Panc1 (cell line): ENCODE data around the gene ENTPD8.

ENCODE experiments used
- CTCF ChIP-seq: fragments of 450-650 bp; IDR thresholded peaks from 2 replicates; pipeline ENCODE4 v1.5.1; 2017; ENCODE audit warnings: mild to moderate bottlenecking
- POLR2AphosphoS5 ChIP-seq: IDR thresholded peaks from 2 replicates; pipeline ENCODE4 v1.6.1; 2012; ENCODE audit warnings: mild to moderate bottlenecking, low read depth, low read length, moderate library complexity
- SIN3A ChIP-seq: IDR thresholded peaks from 2 replicates; pipeline ENCODE4 v1.6.1; 2012; ENCODE audit warnings: low read depth, mild to moderate bottlenecking, low read length, moderate library complexity, borderline replicate concordance; ENCODE audit not compliant: insufficient read depth
- TCF7L2 ChIP-seq: IDR thresholded peaks from 2 replicates; pipeline ENCODE4 v1.6.1; 2011; ENCODE audit warnings: mild to moderate bottlenecking, low read depth, low read length, inconsistent platforms
- TF ChIP-seq, protein P1 (sequence below), 2 experiments: IDR thresholded peaks; 2 replicates each; pipeline ENCODE4 v1.6.1; 2011 to 2012; ENCODE audit warnings: low read depth in 2 of 2, control low read depth in 1 of 2, low read length in 1 of 2, mild to moderate bottlenecking in 1 of 2, moderate library complexity in 1 of 2; ENCODE audit not compliant: insufficient read depth in 1 of 2

DNA sequence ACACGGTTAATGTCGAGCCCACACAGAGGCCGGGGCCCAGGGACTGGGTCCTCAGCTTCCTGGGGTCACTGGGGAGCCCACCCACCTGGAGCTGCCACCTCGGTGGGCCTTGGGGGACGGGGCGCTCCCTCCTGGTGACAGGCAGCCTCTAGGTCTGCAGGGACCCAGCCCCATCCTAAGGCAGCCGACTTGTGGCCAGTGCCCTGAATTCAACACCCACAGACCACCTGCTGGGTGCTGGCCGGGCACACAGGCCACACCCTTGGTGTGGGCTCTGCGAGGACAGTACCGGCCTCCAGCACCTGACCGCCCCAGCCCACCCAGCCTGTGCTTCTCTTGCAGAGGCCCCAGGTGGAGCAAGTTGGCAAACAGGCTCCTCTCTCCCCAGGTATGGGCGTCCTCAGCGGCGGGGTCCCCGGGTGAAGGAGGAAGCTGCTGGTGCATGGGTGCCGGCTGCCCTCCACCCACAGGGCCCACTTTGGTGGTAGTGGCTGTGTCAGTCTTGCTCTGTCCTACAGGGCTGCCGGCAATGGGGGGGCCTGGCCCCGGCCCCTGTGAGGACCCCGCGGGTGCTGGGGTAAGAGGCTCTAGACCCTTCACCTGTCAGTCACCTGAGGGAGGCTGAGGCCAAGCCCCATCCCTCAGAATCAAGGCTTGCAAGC, 8.3 kb downstream of the ENTPD8 start:
- TF ChIP-seq CTCF, result no peak
- TF ChIP-seq, protein P1, sequence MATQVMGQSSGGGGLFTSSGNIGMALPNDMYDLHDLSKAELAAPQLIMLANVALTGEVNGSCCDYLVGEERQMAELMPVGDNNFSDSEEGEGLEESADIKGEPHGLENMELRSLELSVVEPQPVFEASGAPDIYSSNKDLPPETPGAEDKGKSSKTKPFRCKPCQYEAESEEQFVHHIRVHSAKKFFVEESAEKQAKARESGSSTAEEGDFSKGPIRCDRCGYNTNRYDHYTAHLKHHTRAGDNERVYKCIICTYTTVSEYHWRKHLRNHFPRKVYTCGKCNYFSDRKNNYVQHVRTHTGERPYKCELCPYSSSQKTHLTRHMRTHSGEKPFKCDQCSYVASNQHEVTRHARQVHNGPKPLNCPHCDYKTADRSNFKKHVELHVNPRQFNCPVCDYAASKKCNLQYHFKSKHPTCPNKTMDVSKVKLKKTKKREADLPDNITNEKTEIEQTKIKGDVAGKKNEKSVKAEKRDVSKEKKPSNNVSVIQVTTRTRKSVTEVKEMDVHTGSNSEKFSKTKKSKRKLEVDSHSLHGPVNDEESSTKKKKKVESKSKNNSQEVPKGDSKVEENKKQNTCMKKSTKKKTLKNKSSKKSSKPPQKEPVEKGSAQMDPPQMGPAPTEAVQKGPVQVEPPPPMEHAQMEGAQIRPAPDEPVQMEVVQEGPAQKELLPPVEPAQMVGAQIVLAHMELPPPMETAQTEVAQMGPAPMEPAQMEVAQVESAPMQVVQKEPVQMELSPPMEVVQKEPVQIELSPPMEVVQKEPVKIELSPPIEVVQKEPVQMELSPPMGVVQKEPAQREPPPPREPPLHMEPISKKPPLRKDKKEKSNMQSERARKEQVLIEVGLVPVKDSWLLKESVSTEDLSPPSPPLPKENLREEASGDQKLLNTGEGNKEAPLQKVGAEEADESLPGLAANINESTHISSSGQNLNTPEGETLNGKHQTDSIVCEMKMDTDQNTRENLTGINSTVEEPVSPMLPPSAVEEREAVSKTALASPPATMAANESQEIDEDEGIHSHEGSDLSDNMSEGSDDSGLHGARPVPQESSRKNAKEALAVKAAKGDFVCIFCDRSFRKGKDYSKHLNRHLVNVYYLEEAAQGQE (IDR thresholded peaks at IDR 0.05; ENCODE audit: insufficient read depth in 1 of 2, low read depth in 2 of 2, low read length in 1 of 2), result no peak
- no peak for TF ChIP-seq POLR2AphosphoS5
- no peak for TF ChIP-seq TCF7L2
- TF ChIP-seq SIN3A, result no peak
